LNCAP (cell line): ENCODE results near the gene CCKAR.

Source experiments
- TF ChIP-seq, protein P1 (sequence below): fragments of 450-650 bp; IDR thresholded peaks from 2 replicates; pipeline ENCODE4 v1.5.1; 2017; ENCODE audit warnings: mild to moderate bottlenecking

CCKAR gene

DNA sequence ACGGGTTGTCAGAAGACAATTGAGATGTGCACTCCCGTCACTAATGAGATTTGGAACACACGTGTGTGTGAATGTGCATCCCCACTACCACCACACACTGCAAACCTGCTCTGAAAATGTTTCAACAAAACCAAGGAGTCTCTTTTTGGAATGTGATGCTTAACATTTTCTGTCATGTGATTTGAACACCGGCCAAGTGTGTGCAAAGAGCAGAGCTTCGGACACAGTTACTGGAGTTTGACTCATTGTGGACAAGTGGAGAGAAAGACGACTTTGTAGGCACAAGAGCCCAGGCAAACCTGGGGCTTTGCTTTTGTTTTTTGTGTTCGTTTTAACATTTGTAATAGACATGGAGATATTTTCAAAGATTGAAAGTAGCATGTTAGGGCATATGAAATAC, 49.2 kb downstream of the CCKAR start:
- TF ChIP-seq, protein P1, sequence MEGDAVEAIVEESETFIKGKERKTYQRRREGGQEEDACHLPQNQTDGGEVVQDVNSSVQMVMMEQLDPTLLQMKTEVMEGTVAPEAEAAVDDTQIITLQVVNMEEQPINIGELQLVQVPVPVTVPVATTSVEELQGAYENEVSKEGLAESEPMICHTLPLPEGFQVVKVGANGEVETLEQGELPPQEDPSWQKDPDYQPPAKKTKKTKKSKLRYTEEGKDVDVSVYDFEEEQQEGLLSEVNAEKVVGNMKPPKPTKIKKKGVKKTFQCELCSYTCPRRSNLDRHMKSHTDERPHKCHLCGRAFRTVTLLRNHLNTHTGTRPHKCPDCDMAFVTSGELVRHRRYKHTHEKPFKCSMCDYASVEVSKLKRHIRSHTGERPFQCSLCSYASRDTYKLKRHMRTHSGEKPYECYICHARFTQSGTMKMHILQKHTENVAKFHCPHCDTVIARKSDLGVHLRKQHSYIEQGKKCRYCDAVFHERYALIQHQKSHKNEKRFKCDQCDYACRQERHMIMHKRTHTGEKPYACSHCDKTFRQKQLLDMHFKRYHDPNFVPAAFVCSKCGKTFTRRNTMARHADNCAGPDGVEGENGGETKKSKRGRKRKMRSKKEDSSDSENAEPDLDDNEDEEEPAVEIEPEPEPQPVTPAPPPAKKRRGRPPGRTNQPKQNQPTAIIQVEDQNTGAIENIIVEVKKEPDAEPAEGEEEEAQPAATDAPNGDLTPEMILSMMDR: no peak

DNA sequence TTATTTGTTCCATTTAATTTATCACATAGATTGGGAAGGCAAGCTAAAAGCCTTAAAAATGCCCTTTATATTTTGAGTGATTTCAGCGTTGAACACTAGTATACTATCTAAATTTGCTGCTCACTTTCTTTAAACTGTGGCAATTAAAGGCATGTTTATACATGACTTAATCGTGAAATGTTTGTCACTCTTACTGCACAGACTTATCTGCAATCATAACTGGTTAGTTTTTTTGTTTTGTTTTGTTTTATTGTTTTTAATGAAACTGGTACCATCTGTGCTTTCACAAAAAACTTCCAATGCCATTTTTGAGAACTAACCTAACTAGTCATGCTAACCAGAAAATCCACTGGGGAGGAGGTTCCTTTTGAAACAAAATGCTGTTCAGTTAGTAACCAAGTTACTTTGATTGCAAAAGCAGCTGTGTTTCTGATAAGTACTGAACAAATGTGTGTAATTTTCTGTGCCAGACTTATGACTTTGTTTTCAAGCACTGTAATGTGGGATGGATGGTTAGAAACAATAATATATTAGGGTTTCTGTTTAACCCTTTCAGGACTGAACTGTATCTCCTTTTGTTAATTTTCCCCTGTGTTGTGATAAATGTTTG, 56.1 kb downstream of the CCKAR start:
- TF ChIP-seq, protein P1: no peak

DNA sequence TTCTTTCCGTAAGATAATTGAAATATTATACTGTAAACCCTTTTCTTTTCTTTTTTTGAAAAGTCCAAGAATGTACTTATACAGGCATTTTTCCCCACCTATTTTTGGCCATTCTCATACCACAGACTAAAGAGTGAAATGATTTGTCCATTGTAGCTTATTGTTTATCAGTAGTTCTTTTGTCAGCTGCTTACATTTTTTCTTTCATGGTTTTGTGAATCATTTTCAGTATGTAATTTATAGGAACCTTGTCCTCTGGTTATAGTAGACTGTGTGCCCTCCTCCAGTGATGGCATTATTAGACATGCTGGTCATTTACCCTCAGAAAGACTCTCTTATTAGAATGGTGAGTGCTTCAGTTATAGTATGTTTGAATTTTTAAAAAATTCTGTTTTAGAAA, 56.7 kb downstream of the CCKAR start:
- TF ChIP-seq, protein P1: no peak

DNA sequence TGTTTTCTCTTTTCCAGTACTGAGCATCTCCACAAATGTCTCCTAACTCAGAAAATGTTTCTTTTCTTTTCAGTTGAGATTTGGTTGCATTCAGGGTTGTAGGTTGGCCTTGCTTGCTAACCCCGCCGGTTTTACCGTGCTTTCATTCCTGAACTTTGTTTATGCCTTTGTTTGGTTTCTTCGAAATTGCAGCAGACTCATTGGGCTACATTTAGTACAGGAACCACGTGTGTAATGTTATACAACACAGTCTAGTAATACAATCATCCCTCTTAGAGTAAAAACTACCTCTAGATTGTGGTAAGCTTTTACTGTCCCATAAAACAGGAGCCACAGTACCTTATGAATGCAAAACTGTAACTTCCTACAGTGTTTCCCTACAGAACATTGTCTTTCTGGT, 57.9 kb downstream of the CCKAR start:
- TF ChIP-seq, protein P1: no peak

DNA sequence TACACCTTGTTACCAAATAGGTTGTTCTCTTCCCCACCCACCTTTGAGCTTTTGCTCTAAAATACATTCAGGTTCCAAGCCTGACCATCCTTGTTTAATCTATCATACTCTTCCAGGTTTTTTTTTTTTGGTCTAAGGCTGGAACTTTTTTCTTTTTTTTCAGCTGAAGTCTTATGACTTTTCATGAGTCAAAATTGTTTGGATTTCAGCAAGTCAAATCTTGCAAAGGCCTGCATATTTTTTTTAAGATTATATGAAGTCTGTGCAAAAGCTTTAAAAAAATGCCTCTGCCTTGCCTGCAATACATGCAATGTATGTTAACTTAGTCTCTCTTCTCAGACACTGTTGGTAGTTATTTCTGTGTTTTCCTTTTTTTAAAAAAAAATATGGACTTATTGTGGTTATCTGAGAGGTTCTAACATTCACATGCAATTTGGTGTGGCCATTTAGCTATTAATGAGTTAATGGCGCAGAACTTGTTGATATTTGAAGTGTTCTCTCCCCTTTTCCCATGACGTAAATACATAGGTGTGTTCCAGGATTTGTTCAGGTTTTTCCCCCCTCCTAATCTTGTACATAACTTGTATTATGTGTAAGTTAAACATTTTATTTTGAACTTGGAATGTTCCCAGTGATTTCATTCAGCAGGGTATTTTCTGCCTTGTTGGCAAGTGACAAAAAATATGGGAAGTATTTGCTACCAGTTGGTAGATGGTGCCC, 58.7 kb downstream of the CCKAR start:
- TF ChIP-seq, protein P1: no peak
